GM13977 (cell line): ENCODE data around the gene CD8A.
A peak's percentile ranks its signal among the peaks of the same experiment; 100 is the strongest.

Experiments used
- DNase-seq: peaks from one replicate; pipeline ENCODE4 v3.0.0; 2012; ENCODE audit warnings: low spot score
- CTCF ChIP-seq: IDR thresholded peaks from 2 replicates; pipeline ENCODE4 v1.5.1; 2012; ENCODE audit warnings: mild to moderate bottlenecking, control low read depth; ENCODE audit not compliant: insufficient read depth; ENCODE audit errors: extremely low read depth, missing control alignments
- in situ Hi-C: fragments of 300-500 bp; cut with MboI; formaldehyde crosslinking; loops from one replicate; pipeline ENCODE4 v1.12.0; 2022; ENCODE audit warnings: low sequenced_read_pairs, low pct_unique_long_range_greater_than_20kb, mixed read lengths, inconsistent platforms; ENCODE audit not compliant: unreplicated experiment

The CD8A gene

GRCh38 chr2:86768189-86768949 is 22.3 kb downstream of the CD8A start:
- no peak for DNase-seq

GRCh38 chr2:86765310-86765695 is 25.4 kb downstream of the CD8A start:
- in situ Hi-C loops, result no loop called here
- no peak for DNase-seq
- TF ChIP-seq CTCF, result no peak

More at GRCh38 chr2:86768189-86768949, 22.3 kb downstream of the CD8A start:
- in situ Hi-C loops, result no loop called here
- no peak for TF ChIP-seq CTCF

GRCh38 chr2:86764661-86765309 is 25.9 kb downstream of the CD8A start:
- peak; percentile 64 for TF ChIP-seq CTCF
- DNase-seq, result peak; percentile 54
- in situ Hi-C loops, result no loop called here

GRCh38 chr2:86760371-86760770 is 30.3 kb downstream of the CD8A start:
- in situ Hi-C loops, result no loop called here
- TF ChIP-seq CTCF, result no peak
- no peak for DNase-seq

- DNase-seq, result no peak
- in situ Hi-C loops, result no loop called here
- TF ChIP-seq CTCF, result no peak
These were observed 32.3 kb downstream of the CD8A start for GRCh38 chr2:86758405-86758804.

GRCh38 chr2:86753606-86754005 is 37.1 kb downstream of the CD8A start:
- TF ChIP-seq CTCF, result no peak
- in situ Hi-C loops, result no loop called here
- no peak for DNase-seq
